Heart left ventricle (tissue), 16 donors: ENCODE data around the gene TUSC1. TPM values are rescaled to one million over a fixed set of nuclear protein-coding genes. Genes with fewer than 3 reads are reported as not detected.
"Not testable (repeated sequence)": the region's sequence is repeated elsewhere in the genome, so short reads cannot be mapped to it uniquely, and the experiment has no call there.

Experiments
- ATAC-seq, 4 donors: fragments of 200-7000 bp; cut with Tn5 transposase; one replicate each; pipeline ENCODE4 v1.9.1; 2020 to 2022; ENCODE audit warnings: moderate library complexity in 4 of 4, mild to moderate bottlenecking in 3 of 4, moderate number of reproducible peaks in 1 of 4
- DNase-seq, 5 donors: peaks; one replicate each; pipeline ENCODE4 v3.0.0-alpha.2; 2020
- H3K27ac ChIP-seq, 12 donors: fragments of 200-600 bp; sonication (generic) in 4 of 12; one replicate each; pipeline versions ENCODE4 v1.5.0 to v1.8.0; 2016 to 2022; ENCODE audit warnings: mild to moderate bottlenecking in 2 of 12
- H3K27me3 ChIP-seq, 9 donors: fragments of 200-600 bp; sonication (generic) in 2 of 9; one replicate each; pipeline versions ENCODE4 v1.5.1 to v1.8.0; 2016 to 2022; ENCODE audit warnings: mild to moderate bottlenecking in 3 of 9
- H3K36me3 ChIP-seq, 9 donors: fragments of 200-600 bp; sonication (generic) in 2 of 9; one replicate each; pipeline versions ENCODE4 v1.5.0 to v1.8.0; 2018 to 2022; ENCODE audit warnings: mild to moderate bottlenecking in 2 of 9
- H3K4me1 ChIP-seq, 12 donors: fragments of 200-600 bp; sonication (generic) in 4 of 12; one replicate each; pipeline versions ENCODE4 v1.5.0 to v1.8.0; 2016 to 2022; ENCODE audit warnings: mild to moderate bottlenecking in 3 of 12
- H3K4me3 ChIP-seq, 12 donors: fragments of 200-600 bp; sonication (generic) in 4 of 12; one replicate each; pipeline versions ENCODE4 v1.5.0 to v1.8.0; 2017 to 2022; ENCODE audit warnings: mild to moderate bottlenecking in 9 of 12, moderate library complexity in 4 of 12
- H3K9me3 ChIP-seq, 12 donors: fragments of 200-600 bp; sonication (generic) in 4 of 12; one replicate each; pipeline versions ENCODE4 v1.5.0 to v1.8.0; 2016 to 2022; ENCODE audit warnings: mild to moderate bottlenecking in 1 of 12
- POLR2A ChIP-seq, 2 donors: fragments of 450-650 bp; IDR thresholded peaks; one replicate each; pipeline ENCODE4 v1.6.1; 2017; ENCODE audit warnings: antibody characterized with exemption in 2 of 2, mild to moderate bottlenecking in 2 of 2, moderate library complexity in 2 of 2
- WGBS, 4 donors: extraction: QIAGEN DNeasy Blood & Tissue Kit in 2 of 4; methylation state at CpG; one replicate each; pipeline versions ENCODE4 v1.1.5 to v1.1.7; 2013 to 2018; 5-methylcytosine and 5-hydroxymethylcytosine counted together
- intact Hi-C, 10 donors: fragments of 100-400 bp; cut with DNase I; formaldehyde crosslinking; loops; one replicate each; pipeline versions ENCODE4 v1.11.1 to v1.14.2; 2022
- polyA plus RNA-seq, 2 donors: library from polyadenylated mRNA; stranded (reverse); fragments of 200-250 nt; gene quantifications; one replicate each; pipeline ENCODE4 v1.2.3, GENCODE V29; 2013
- total RNA-seq, 9 donors: library from RNA; depleted of rRNA in 2 of 9; stranded (reverse); fragments of >200 nt in 2 of 9; fragmentation: NEBNext Ultra II Directional in 3 of 9; extraction: Animal tissue kit (Norgen Biotek cat#: 25700) in 3 of 9; gene quantifications; one replicate each; pipeline versions ENCODE4 v1.1.0 to v1.2.4, GENCODE V29; 2016 to 2023
- TF ChIP-seq, protein P1 (sequence below), 12 donors: fragments of 200-600 bp; sonication (generic) in 4 of 12; IDR thresholded peaks; one replicate each; pipeline versions ENCODE4 v1.5.0 to v1.8.0; 2018 to 2022; ENCODE audit warnings: antibody characterized with exemption in 12 of 12, mild to moderate bottlenecking in 5 of 12
- donor health status: ischemic (EF 13 %, LVEDD 7.1; RV severe dilation, severe dysfunction).
- donor health status: healthy with polysubstance abuse.
- donor health status: DM: no; HTN: yes; CAD: no.
- donor health status: DM: no; HTN: no; CAD: no.
- donor health status: ischemic (EF 25% LVEDD 6.9; RV normal size, moderate dysfunction).
- donor health status: ischemic (EF 25% LVEDD 5.7; RV mildly dilated, moderate dysfunction).
- donor health status: healthy.
- donor health status: DM: yes; HTN: yes; CAD: no.
- donor health status: ischemic (EF 35%, LVEDD 5.7; RV mildly dilated, moderate dysfunction).
- donor health status: nonischemic (EF 11% LVEDD 7.7; RV severe dilation, severe dysfunction).
- donor health status: DM: yes; HTN: yes; CAD: no.
- donor health status: PGD.
- donor health status: ischemic (EF 29% LVEDD 5.4; RV normal size, mild dysfunction).
- donor health status: nonischemic (EF 23%, LVEDD 6.1; RV moderate dilation, normal function).

The TUSC1 gene
- total and polyA plus RNA-seq, 11 donors: 6.5 to 21.6 (median 8.8) TPM

- WGBS, 4 donors: 56 to 67% (median 61%) methylated on average over 4 of the region's 4 CpGs
- Histone ChIP-seq H3K4me3 (no peak overlapping the region), H3K27me3 (no peaks in the 10 kb centered on the region), H3K27ac (peak overlapping the region in 2 of 12 donors; percentile 15 to 32), H3K36me3 (no peaks in the 10 kb centered on the region), H3K9me3 (peaks cover 0 to 9% (median 0%) of the 10 kb centered on the region in 12 donors), H3K4me1 (peaks cover 0 to 24% (median 9%) of the 10 kb centered on the region in 12 donors)
- no peak for TF ChIP-seq POLR2A (IDR thresholded peaks at IDR 0.05)
- TF ChIP-seq, protein P1, sequence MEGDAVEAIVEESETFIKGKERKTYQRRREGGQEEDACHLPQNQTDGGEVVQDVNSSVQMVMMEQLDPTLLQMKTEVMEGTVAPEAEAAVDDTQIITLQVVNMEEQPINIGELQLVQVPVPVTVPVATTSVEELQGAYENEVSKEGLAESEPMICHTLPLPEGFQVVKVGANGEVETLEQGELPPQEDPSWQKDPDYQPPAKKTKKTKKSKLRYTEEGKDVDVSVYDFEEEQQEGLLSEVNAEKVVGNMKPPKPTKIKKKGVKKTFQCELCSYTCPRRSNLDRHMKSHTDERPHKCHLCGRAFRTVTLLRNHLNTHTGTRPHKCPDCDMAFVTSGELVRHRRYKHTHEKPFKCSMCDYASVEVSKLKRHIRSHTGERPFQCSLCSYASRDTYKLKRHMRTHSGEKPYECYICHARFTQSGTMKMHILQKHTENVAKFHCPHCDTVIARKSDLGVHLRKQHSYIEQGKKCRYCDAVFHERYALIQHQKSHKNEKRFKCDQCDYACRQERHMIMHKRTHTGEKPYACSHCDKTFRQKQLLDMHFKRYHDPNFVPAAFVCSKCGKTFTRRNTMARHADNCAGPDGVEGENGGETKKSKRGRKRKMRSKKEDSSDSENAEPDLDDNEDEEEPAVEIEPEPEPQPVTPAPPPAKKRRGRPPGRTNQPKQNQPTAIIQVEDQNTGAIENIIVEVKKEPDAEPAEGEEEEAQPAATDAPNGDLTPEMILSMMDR (IDR thresholded peaks at IDR 0.05): no peak
- intact Hi-C loops: no loop called here
- DNase-seq: no peak
- ATAC-seq: peak in 1 of 4 donors; percentile 5
Observed at GRCh38 chr9:25681266-25681665, 3.0 kb upstream of the TUSC1 start.

GRCh38 chr9:25678846-25679360 is 659 bp upstream of the TUSC1 start:
- WGBS, 4 donors: 51 to 66% (median 60%) methylated on average over 4 of the region's 4 CpGs
- intact Hi-C loops: no loop called here

DNA sequence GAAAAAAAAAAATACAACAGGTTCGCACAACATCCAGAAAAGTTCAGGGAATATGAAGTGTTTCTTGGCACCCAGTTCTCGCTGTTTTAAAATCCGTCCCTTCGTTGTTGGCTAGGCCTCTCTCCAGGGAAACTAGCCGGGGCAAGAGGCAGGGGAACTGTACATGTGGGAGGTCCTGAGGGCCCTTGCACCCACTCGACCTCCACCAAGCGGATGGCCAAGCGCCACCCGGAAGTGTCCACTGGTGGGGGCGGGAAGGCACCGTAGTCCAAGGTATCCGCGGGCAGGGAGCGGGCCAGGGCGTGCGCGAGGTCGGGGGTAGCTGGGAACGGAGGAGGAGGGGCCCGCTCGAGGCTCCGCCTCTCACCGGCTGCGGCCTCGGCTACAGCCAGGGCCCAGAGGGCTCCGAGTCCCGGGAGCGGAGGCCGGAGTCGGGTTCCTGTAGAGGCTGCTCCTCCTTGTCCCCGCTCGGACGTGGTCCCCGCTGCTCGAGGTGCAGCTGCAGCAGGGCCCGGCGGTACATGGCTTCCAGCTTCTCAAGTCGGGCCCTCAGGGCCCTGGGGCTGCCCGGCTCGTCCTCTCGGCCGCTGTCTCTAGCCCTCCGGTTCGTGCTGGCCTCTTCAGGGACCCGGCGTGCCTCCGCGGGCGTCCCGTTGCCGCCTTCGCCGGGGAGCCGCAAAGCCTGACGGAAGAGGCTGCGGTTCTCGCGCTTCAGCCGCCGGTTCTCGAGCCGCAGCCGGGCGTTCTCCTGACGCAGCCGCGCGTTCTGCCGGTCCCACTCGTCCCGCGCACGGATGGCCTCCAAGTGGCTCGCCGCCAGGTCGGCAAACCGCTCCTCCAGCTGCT is 720 bp downstream of the TUSC1 start:
- Histone ChIP-seq H3K36me3 (no peaks in the 10 kb centered on the region), H3K9me3 (no peaks in the 10 kb centered on the region), H3K4me3 (peak overlapping the region; percentile 63 to 98 (median 88)), H3K27ac (peak overlapping the region; percentile 93 to 100 (median 96)), H3K4me1 (peaks cover 0 to 24% (median 9%) of the 10 kb centered on the region in 12 donors), H3K27me3 (no peaks in the 10 kb centered on the region)
- WGBS, 4 donors: 1 to 2% (median 1%) methylated on average over 30 to 77 of the region's 77 CpGs
- peak; percentile 93 to 98 (median 98) for ATAC-seq
- TF ChIP-seq POLR2A (IDR thresholded peaks at IDR 0.05): peak in 1 of 2 donors; percentile 85
- TF ChIP-seq, protein P1 (IDR thresholded peaks at IDR 0.05): no peak
- intact Hi-C loops: no loop called here
- DNase-seq: peak; percentile 84 to 93 (median 91)

More at GRCh38 chr9:25678846-25679360, 659 bp upstream of the TUSC1 start:
- Histone ChIP-seq H3K27ac (peak overlapping the region in 11 of 12 donors; percentile 93 to 100 (median 97)), H3K4me3 (peak overlapping the region in 11 of 12 donors; percentile 66 to 98 (median 90)), H3K27me3 (no peaks in the 10 kb centered on the region), H3K9me3 (peaks cover 0 to 9% (median 0%) of the 10 kb centered on the region in 12 donors), H3K4me1 (peaks cover 0 to 24% (median 9%) of the 10 kb centered on the region in 12 donors), H3K36me3 (no peaks in the 10 kb centered on the region)
- ATAC-seq (no peak), DNase-seq (no peak)
- no peak for TF ChIP-seq POLR2A (IDR thresholded peaks at IDR 0.05)
- TF ChIP-seq, protein P1 (IDR thresholded peaks at IDR 0.05): no peak

GRCh38 chr9:25675858-25676257 is 2.4 kb downstream of the TUSC1 start:
- DNase-seq, H3K27me3 ChIP-seq, H3K4me3 ChIP-seq, H3K9me3 ChIP-seq, ATAC-seq, intact Hi-C loops, H3K36me3 ChIP-seq, H3K27ac ChIP-seq: not testable (repeated sequence)
- 82 to 92% (median 86%) methylated on average over 2 of the region's 2 CpGs for WGBS, 4 donors
- peaks cover 0 to 19% (median 9%) of the 10 kb centered on the region in 12 donors for H3K4me1 ChIP-seq
